Activated CD4-positive, CD25-positive, alpha-beta regulatory T cell treated with anti-CD3 and anti-CD28 coated beads, Interleukin-2, amount 50 U/mL, for 24 hours (primary cell): ENCODE measurements around the gene POLR2A.
"Not testable (repeated sequence)": the region's sequence is repeated elsewhere in the genome, so short reads cannot be mapped to it uniquely, and the experiment has no call there.

ENCODE experiments used
- ATAC-seq, 2 donors: fragments of 150-1000 bp; cut with Tn5 transposase; one replicate each; pipeline ENCODE4 v1.10.0; 2021; ENCODE audit warnings: mild to moderate bottlenecking in 1 of 2, moderate library complexity in 1 of 2

Gene POLR2A

DNA sequence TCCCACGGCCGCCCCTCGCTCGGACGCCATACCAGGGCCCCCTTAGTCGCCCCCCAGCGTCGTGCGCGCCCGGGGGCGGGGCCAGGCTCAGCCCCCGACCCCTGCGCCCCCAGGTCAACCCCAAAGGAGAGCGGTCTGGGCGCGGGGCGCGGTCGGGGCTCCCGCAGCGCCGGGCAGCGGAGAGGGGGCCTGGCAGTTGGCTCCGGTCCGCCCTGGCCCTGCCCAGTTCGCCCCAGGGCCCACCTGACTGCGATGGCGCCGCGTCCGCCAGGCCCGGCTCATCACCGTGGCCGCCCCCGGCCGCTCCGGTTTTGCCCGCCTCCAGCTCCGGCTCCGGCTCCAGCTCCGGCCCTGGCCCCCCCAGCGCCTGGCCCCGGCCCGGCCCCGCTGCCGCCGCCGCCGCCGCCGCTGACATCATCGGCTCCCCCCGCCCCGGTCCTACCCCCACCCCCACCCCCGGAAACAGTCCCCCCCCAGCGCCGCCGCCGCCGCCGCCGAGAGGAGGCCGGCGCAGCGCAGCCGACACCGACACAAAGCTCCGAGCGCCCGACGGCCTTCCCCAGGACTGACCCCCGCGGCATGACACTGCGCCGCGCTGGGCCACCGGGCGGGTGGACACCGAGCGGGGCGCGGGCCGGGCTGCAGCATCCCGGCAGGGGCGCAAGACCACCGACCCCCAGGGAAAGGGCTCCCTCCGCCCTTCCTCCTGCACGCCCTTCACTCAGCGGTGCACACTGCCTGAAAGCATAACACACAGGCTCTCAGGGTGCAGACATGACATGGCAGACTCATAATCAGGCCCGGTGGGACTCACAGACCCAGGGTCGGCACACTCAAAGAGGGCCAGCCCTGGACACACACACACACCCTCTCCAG is 4.7 kb upstream of the POLR2A start, which contains the start of gene ZBTB4:
ZBTB4 (minus strand) TSS at position 419 of the 876 bp plus-strand sequence. CDS start 12,830 bp downstream, outside the sequence.
- ATAC-seq = peak; percentile 5 to 10

DNA sequence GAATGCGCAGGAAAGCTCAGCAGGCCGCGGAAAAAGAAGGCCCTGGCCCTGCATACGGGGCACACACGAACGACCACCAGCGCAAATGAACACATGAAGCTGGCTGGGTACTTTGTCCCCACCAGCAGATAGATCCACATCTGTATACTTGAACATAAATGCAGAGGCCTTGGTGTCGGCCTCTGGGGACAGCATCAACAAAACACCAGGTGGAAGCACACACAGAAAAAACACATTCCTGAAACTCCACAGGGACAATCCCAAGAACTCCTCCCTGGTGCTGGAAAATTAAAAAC is 4.1 kb upstream of the POLR2A start:
- ATAC-seq = no peak

DNA sequence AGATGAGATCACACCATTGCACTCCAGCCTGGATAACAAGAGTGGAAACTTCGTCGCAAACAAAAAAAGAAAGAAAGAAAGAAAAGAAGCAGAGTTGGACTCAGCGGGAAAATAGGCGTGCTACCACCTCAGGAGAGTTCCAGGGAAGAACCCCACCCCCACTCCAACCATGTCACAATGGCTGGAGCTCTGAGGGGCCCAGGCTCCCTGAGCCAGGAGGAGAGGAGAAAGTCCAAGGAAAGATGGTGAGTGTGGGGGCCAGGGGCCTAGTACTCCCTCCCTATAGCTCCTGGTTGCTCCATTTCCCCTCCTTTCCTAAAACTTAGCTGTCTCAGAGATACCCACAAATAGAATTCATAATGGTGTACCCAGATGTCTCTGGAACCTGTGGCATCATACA is 2.9 kb upstream of the POLR2A start, which contains the start of gene SLC35G6:
SLC35G6 (plus strand) TSS at position 172 of the 400 bp plus-strand sequence; CDS start at position 243, 71 bp downstream.
- not testable (repeated sequence) for ATAC-seq

DNA sequence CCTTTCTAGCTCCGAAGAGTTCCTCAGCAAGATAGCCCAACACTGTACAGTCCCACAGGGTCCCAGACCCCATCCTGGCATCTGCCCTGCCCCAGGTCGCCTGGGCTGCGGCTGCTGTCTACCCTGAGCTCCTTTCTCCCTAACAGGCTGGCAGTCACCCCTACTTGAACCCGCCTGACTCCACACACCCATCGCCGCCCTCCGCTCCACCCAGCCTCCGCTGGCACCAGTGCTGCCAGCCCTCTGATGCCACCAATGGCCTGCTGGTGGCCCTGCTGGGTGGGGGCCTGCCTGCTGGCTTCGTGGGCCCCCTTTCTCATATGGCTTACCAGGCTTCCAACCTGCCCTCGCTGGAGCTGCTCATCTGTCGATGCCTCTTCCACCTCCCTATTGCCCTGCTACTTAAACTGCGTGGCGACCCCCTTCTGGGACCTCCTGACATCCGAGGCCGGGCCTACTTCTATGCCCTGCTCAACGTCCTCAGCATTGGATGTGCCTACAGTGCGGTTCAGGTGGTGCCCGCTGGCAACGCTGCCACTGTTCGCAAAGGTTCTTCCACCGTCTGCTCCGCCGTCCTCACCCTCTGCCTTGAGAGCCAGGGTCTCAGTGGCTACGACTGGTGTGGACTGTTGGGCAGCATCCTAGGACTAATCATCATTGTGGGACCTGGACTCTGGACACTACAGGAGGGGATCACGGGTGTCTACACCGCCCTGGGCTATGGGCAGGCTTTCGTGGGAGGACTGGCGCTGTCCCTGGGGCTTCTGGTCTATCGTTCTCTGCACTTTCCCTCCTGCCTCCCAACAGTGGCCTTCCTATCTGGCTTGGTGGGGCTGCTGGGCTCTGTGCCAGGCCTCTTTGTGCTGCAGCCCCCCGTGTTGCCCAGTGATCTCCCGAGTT is 2.1 kb upstream of the POLR2A start:
- not testable (repeated sequence) for ATAC-seq

DNA sequence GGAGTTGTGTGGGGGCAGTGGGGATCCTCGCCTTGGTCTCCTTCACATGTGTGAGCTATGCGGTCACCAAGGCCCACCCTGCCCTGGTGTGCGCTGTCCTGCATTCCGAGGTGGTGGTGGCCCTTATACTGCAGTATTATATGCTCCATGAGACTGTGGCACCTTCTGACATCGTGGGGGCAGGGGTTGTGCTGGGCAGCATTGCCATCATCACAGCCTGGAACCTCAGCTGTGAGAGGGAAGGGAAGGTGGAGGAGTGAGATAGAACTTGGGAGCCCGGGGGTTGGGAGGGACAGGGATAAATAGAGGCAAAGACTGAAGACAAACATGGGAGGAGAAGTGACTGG is 1.5 kb upstream of the POLR2A start:
- not testable (repeated sequence) for ATAC-seq

DNA sequence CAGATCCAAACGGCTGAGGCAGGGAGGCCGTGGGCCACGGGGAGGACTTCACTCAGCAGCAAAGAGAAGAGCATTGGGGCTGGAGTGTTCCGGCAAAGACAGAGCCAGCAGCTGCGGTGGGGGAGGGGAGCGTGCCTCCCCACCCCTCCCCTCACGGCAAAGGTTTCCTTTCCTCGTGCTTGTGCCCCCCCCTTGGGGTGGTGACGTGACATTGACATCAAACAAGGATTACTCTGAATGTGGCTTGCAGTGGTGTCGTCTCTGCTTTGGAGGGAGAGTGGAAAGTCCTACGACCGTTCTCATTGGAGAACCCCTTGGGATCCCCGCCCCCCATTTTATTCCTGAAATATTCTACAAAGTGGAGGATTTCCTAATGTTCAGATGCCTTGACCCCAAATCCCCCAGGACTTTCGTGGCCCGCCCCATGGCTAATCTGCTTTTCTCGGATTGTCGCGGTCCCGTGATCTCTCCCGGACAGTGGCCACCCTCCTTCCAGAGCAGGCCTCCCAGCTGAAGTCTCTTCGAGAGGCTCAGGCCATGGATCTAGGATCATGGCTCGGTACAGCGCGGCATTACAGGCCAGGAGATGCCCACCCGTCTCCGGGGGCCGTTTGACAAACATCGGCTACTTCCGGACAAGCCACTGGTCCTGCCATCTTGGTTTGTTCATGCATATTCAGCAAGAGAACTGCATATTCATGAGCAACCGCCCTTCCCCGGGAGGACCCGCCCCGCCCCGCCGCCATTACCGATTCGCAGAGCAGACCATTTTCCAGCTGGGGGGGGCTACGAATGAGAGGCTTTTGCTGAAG is 705 bp upstream of the POLR2A start:
- peak; percentile 62 to 65 for ATAC-seq

DNA sequence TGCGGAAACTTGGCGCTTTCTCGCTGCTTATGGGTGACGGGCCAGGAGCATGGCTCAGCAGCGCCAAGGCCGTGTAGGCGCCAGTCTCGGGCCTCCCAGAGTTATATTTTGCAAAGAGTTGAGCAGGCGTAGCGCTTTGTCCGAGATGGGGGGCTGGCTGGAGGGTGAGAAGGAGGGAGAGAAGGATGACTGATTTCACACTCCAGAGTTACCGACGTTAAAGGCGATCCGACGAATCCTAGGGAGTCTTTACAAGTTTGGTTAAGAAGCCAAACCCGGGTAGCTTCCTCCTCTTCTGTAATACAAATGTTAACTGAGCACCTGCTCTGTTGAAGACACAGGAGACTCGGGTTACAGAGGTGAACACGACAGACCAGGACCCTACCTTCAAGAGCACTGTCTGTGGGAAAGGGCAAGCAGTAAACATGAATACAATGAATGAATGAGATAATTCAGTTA is 782 bp downstream of the POLR2A start:
- ATAC-seq = no peak

DNA sequence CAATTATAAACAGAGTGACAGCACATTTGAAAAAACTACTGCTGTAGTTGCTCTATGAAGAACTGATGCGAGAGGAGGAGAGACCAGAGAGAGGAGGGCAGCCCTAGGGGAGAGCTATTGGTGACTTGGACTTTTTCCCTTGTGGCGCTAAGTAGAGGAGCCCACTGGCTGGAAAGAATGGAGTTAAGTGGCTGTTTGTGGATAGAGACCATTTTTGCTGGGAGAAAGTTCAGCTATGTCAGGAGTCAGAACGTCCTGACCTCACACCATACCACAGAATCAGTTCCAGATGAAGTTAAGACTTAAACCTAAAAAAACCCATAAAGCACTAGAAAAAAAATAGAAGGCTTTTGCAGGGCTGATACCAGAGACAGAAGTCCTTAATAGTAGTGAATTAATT is 2.0 kb downstream of the POLR2A start:
- no peak for ATAC-seq

DNA sequence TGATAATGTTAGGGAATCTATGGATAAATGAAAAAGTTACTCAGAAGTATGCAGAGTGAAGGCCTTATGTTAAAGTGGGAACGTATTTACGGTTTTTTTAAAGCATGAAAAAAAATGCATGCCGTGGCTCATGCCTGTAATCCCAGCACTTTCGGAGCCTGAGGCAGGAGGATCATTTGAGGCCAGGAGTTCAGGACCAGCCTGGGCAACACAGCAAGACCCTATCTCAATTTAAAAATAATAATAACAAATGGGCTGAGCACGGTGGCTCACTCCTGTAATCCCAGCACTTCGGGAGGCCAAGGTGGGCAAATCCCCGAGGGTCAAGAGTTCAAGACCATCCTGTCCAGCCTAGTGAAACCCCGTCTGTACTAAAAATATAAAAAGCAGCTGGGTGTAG is 6.0 kb downstream of the POLR2A start:
- no peak for ATAC-seq

DNA sequence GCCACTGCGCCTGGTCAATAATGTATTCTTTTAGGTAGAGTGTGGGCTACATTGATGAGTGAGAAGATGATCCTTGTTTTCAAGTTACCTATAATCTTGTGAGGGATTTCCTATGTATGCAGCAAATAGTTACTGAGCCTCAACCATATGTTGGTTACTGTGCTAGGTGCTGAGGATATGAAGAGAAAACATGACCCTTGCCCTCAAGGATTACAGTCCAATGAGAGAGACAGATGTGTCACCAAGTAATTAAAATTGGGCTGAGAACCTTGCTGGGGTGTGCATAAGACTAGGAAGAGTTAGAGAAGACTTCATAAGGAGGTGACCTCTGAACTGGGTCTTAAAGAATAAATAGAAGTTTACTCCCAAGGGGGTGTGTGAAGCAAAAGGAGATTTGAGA is 7.4 kb downstream of the POLR2A start:
- no peak for ATAC-seq

DNA sequence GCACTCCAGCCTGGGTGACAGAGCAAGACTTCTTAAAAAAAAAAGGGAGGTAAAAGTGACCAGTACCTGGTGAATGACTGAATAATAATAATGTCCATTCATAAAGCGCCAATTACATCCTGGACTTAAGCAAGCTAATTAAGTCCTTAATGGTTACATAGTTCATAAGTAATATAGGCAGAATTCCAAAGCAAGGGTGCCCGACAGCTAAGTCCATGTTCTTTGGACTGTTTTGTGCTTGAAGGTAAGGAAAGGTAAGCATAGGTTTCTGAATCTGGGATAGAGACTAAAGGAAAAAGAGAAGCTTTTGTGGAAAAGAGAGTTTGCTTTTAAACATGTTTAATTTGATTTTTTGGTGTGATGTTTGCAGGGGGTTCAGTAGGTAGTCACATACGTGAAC is 9.8 kb downstream of the POLR2A start:
- ATAC-seq = no peak

DNA sequence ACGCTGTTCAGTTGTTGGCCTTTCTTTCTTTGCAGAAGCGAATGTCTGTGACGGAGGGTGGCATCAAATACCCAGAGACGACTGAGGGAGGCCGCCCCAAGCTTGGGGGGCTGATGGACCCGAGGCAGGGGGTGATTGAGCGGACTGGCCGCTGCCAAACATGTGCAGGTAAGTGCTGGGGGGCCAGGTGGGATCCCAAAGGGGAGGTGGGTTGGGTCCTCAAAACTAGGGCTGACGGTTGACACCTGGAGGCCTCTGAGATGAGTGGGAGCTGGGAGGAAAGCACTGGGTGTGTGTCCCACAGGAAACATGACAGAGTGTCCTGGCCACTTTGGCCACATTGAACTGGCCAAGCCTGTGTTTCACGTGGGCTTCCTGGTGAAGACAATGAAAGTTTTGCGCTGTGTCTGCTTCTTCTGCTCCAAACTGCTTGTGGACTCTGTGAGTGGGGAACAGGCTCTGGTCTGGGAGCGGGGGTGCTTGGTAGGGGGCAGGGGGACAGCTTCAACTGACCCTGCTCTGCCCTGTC is 11.8 kb downstream of the POLR2A start:
- ATAC-seq = no peak

DNA sequence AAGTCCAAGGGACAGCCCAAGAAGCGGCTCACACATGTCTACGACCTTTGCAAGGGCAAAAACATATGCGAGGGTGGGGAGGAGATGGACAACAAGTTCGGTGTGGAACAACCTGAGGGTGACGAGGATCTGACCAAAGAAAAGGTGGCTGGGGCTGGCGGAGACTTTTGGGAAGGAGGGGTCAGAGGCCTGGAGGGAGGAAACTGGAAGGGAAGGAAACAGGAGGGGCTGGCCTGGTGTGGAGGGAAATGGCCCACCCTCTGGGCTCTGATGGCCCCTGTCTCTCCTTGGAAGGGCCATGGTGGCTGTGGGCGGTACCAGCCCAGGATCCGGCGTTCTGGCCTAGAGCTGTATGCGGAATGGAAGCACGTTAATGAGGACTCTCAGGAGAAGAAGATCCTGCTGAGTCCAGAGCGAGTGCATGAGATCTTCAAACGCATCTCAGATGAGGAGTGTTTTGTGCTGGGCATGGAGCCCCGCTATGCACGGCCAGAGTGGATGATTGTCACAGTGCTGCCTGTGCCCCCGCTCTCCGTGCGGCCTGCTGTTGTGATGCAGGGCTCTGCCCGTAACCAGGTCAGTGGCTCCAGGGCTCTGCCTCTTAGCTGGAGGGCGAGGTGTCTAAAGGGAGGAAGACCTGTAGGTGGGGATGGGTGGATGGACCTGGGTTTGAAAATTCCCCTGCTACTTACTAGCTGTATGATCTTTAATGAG is 12.5 kb downstream of the POLR2A start:
- ATAC-seq = no peak

DNA sequence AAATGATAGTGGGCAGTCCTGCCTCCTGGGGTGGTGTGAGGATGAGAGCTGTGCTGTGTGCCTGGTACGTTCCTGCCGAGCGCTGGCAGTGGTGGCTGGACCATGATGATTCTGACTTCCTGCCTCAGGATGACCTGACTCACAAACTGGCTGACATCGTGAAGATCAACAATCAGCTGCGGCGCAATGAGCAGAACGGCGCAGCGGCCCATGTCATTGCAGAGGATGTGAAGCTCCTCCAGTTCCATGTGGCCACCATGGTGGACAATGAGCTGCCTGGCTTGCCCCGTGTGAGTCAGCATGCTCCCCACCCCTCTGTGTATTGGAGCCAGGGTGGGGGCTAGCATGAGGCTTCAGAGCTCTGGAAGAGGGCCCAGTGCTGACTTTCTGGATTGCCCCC is 13.1 kb downstream of the POLR2A start:
- no peak for ATAC-seq

DNA sequence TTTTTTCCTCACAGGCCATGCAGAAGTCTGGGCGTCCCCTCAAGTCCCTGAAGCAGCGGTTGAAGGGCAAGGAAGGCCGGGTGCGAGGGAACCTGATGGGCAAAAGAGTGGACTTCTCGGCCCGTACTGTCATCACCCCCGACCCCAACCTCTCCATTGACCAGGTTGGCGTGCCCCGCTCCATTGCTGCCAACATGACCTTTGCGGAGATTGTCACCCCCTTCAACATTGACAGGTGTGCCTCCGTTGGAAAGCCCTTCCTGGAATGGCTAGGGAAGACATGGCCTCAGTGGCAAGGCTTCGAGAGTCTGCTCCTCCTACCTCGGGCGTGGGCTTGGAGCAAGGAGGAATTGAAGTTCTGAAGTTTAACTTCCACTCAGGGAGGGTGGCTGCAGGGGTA is 13.5 kb downstream of the POLR2A start:
- ATAC-seq = no peak

DNA sequence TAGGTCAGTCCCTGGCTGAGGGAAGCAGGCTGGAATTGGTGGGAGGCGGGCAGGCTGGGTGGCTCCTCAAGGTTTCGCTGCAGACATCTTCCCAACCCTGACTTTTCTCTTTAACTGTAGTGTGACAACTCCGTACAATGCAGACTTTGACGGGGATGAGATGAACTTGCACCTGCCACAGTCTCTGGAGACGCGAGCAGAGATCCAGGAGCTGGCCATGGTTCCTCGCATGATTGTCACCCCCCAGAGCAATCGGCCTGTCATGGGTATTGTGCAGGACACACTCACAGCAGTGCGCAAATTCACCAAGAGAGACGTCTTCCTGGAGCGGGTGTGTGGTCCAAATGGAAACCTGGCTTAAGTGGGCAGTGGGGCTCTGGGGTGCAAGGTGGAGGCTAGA is 15.0 kb downstream of the POLR2A start:
- ATAC-seq = no peak

DNA sequence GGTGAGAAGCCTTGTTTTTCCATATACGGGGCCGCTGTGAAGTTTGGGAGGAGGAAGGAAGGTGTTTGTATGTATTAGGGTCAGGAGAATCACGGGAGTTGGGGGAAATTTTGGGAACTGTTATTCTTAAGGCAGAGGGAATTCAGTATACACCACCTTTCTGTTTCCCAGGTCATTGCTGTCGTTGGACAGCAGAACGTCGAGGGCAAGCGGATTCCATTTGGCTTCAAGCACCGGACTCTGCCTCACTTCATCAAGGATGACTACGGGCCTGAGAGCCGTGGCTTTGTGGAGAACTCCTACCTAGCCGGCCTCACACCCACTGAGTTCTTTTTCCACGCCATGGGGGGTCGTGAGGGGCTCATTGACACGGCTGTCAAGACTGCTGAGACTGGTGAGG is 17.6 kb downstream of the POLR2A start:
- ATAC-seq = no peak

DNA sequence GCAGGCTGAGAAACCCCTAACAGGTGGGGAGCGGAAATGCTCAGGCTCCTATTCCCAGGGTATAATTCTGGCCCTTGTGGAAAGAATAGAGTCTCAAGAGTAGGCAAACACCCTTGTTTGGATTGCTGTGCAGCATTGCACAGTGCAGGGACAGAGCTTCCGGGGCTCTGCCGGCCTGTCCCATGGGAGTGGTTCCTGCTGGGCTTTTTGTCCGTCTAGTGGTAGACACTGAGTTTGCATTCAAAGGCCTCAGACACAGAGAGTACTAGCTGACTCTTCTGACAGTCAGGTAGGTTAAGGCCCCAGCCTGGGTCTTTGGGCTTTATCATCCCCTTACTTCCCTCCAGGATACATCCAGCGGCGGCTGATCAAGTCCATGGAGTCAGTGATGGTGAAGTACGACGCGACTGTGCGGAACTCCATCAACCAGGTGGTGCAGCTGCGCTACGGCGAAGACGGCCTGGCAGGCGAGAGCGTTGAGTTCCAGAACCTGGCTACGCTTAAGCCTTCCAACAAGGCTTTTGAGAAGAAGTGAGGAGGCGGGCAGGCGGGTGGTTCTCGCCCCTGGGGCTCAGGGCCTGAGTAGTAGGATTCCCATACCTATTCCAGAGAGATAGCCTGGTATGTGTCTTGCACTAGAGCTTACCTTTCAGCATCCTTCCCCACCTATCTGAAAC is 18.1 kb downstream of the POLR2A start:
- no peak for ATAC-seq

DNA sequence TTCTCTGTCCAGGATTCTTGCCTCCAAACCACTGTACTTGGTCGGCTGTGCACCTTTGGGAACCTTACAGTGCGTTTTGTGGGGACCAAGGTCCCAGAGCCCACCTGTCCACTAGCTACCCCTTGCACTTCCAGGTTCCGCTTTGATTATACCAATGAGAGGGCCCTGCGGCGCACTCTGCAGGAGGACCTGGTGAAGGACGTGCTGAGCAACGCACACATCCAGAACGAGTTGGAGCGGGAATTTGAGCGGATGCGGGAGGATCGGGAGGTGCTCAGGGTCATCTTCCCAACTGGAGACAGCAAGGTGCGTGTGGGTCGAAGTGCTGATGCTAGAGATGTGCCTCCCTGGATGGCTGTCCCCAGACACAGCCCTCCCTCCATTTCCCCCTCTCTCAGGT is 18.8 kb downstream of the POLR2A start:
- ATAC-seq = no peak

DNA sequence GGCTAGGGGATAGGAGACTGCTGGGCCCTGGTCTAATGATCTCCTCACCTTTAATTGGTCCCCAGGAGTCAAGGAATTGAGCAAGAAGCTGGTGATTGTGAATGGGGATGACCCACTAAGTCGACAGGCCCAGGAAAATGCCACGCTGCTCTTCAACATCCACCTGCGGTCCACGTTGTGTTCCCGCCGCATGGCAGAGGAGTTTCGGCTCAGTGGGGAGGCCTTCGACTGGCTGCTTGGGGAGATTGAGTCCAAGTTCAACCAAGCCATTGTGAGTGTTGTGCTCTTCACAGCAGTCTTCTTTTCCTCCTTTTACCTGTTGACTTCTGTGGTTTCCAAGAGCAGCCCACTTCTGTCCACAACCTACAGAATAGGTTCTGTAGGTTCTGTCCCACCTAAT is 19.4 kb downstream of the POLR2A start:
- ATAC-seq = no peak

DNA sequence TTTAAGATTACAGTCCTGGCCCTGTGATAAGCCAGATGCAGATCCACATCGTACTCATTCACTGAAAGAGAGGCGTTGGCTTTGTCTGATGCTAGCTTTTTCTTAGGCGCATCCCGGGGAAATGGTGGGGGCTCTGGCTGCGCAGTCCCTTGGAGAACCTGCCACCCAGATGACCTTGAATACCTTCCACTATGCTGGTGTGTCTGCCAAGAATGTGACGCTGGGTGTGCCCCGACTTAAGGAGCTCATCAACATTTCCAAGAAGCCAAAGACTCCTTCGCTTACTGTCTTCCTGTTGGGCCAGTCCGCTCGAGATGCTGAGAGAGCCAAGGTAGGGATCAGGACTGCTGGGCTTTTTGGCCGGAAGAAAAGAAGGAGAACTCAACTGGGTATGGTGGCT is 24.0 kb downstream of the POLR2A start:
- no peak for ATAC-seq
